Measurements from ENCODE around the gene ZNF415. TPM values are rescaled to one million over a fixed set of nuclear protein-coding genes. Genes with fewer than 3 reads are reported as not detected.

ZNF415 gene
- total RNA-seq, 1 donor from 2014 or later: 15.6 TPM

DNA sequence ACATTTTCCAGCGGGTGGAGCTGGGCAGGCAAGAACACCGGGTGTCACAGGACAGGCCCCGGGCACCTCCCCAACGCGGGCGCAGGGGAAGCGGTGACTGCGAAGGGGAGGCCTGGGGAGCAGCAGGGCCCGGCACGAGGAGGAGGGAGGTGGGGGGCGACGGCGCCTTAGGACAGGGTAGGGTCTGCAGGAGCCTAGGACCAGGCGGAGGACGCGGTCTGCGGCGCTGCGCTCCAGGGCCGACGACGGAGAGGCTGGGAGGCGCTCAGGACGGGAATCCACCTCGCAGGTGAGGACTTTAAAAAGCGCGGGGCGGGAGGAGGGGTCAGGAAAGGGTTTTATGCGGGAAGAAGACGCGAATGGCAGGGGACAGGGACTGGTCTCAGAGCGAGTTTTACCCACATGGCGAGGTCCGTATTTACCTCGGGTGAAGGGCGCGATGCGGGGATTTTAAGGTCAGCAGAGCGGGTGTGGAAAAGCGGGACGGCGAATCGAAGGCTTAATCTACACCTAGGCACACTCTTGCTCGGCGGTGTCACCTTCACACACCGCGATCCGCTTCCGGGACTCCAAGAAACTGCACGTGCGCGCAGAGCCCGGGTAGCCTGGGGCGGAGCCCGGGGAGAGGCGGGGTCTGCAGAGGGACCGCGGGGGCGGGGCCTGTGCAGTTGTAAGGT lies 74.7 kb downstream of the ZNF415 start:
- TF ChIP-seq, protein P1, sequence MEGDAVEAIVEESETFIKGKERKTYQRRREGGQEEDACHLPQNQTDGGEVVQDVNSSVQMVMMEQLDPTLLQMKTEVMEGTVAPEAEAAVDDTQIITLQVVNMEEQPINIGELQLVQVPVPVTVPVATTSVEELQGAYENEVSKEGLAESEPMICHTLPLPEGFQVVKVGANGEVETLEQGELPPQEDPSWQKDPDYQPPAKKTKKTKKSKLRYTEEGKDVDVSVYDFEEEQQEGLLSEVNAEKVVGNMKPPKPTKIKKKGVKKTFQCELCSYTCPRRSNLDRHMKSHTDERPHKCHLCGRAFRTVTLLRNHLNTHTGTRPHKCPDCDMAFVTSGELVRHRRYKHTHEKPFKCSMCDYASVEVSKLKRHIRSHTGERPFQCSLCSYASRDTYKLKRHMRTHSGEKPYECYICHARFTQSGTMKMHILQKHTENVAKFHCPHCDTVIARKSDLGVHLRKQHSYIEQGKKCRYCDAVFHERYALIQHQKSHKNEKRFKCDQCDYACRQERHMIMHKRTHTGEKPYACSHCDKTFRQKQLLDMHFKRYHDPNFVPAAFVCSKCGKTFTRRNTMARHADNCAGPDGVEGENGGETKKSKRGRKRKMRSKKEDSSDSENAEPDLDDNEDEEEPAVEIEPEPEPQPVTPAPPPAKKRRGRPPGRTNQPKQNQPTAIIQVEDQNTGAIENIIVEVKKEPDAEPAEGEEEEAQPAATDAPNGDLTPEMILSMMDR (conservative IDR thresholded peaks at IDR 0.05): no peak
- peak; percentile 80 for DNase-seq (ENCODE audit: extremely low spot score, unreplicated experiment)
- Mint-ChIP-seq H3K9me3 (peaks cover 15% of the 10 kb centered on the region), H3K27ac (peak overlapping the region; percentile 84), H3K27me3 (peaks cover 10% of the 10 kb centered on the region), H3K4me3 (peak overlapping the region; percentile 94), H3K4me1 (ENCODE audit: unreplicated experiment) (peaks cover 8% of the 10 kb centered on the region), H3K36me3 (no peaks in the 10 kb centered on the region)

Other genes with a start within 250 kb of the ZNF415 start
- 30.4 and 33.5 TPM in 2 replicates for gene ZNF320, start 235.3 kb downstream of the ZNF415 start, total RNA-seq (ENCODE audit: low replicate concordance)
- gene ZNF888, start 209.5 kb downstream of the ZNF415 start, total RNA-seq (ENCODE audit: low replicate concordance): 8.9 and 12.5 TPM in 2 replicates
- gene ZNF816, start 170.0 kb downstream of the ZNF415 start, total RNA-seq (ENCODE audit: low replicate concordance): 17.2 and 18.1 TPM in 2 replicates
- gene ERVV-1, start 119.0 kb downstream of the ZNF415 start, total RNA-seq (ENCODE audit: low replicate concordance): 0.17 and 0.50 TPM in 2 replicates
- 0.53 and 2.2 TPM in 2 replicates for gene ERVV-2, start 88.2 kb downstream of the ZNF415 start, total RNA-seq (ENCODE audit: low replicate concordance)
- 30.7 and 35.9 TPM in 2 replicates for gene ZNF160, start 29.5 kb downstream of the ZNF415 start, total RNA-seq (ENCODE audit: low replicate concordance)
- 14.6 and 15.8 TPM in 2 replicates for gene ZNF347, start 26.1 kb upstream of the ZNF415 start, total RNA-seq (ENCODE audit: low replicate concordance)
- 5.0 and 7.2 TPM in 2 replicates for gene ZNF665, start 60.4 kb upstream of the ZNF415 start, total RNA-seq (ENCODE audit: low replicate concordance)
- 47.1 and 47.9 TPM in 2 replicates for gene ZNF677, start 122.0 kb upstream of the ZNF415 start, total RNA-seq (ENCODE audit: low replicate concordance)
- not detected in 2 replicates for gene VN1R2, start 125.4 kb upstream of the ZNF415 start, total RNA-seq (ENCODE audit: low replicate concordance)
- not detected in 2 replicates for gene VN1R4, start 134.8 kb upstream of the ZNF415 start, total RNA-seq (ENCODE audit: low replicate concordance)
- 9.3 and 12.0 TPM in 2 replicates for gene ZNF845, start 200.8 kb upstream of the ZNF415 start, total RNA-seq (ENCODE audit: low replicate concordance)
- 19.7 and 31.3 TPM in 2 replicates for gene ZNF525, start 232.8 kb upstream of the ZNF415 start, total RNA-seq (ENCODE audit: low replicate concordance)

Measured in type B pancreatic cell (in vitro differentiated cells).